NCI-H2029 (cell line): Measurements from ENCODE around the gene PARN.

Experiments
- DNase-seq: peaks from one replicate; lab custom pipeline; 2025; lab: John Stamatoyannopoulos, UW

The PARN gene

DNA sequence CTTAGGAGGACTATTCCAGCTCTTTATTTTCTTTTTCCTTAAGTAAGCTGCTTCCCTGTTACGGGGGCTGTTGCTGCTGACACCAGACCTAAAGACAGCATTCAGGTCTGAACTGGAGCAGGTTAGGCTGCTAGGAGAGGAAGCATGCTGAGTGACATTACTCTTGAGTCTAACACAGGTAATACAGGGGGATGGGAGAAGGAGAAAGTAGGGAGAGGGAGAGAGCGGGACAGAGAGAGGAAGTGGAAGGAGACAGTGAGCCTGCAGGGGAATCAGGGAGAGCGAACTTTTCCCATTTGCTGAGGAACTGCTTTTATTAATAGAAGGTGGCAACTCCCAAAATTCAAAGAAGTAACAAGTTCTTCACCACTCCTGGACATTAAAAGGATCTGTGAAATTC lies 130.9 kb downstream of the PARN start:
- DNase-seq = no peak

DNA sequence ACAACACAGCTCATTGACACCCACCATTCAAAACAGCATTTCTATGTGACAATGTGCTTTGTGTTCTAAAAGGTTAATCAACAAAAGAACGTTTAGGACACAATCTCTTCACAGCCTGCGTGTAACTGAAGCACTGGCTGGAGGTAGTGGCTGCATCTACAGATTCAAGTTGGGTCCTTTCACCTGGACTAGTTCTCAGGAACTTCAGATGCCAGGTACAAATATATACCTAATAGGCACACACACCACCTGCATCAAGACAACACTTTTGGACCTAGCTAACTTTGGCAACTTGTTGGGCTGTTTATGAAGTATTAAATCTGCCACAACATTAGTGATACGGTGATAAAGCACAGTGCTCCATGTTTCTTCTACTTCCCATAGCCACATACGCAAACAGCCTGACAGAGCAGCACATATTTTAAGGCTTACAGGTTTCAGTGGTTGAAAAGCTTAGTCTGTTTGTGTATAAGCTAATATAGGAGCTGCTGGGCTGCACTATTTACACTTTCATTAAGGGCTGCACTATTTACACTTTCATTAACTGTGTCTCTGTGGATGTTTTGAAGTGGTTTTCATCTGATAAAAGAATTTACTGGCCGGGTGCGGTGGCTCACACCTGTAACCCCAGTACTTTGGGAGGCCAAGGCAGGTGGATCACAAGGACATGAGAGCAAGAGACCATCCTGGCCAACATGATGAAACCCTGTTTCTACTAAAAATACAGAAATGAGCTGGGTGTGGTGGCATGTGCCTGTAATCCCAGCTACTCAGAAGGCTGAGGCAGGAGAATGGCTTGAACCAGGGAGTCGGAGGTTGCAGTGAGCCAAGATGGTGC lies 132.6 kb downstream of the PARN start:
- peak; percentile 17 for DNase-seq

DNA sequence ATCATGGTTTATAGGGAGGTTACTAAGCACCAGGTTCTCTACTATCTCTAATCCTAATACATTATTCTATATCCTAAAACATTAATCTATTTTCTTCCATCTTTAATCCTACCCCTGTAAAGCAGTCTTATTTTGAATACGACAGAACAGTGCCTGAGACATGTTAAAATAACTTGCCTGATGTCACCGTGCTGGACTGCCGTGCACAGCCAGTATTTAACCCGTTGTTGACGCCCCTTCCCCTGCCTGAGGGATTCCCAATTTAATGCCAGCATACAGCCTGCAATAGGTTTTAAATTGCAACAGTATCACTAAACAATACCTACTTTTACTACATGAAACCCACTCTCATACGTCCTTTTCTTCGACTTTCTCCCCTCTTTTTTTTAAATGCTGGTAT lies 133.3 kb downstream of the PARN start:
- DNase-seq = no peak

DNA sequence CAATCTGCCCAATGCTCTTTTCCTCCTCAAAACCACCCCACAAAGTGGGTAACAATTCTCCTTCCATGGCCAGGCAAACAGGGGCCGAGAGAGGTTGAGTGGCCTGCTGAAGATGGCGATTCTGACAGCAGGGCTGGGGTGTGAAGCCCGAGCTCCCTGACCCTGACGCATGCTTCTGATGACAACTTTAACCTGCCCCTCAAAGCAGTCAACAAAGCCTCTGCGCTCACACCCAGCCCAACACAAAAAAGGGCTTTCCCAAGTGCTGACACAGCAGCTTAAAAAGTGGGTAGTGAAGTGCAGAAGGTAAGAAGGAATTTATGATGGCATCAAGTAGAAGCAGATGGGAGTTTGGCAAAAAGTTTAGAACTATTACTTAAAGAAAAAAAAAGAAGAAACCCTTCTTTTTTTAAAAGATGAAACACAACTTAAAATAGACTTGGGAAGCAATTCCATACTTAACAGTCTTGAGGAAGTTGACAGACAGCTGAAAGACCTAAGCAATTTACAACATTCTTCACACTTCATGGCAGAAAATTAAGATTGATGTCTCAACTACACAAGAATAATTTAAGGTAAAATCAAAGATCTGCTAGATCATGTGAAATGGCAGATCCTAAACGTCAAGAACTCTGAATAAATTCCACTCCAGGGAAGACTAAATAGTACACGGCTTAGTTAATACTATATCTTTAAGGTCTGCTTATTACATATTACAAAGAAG lies 133.9 kb downstream of the PARN start:
- DNase-seq = no peak

DNA sequence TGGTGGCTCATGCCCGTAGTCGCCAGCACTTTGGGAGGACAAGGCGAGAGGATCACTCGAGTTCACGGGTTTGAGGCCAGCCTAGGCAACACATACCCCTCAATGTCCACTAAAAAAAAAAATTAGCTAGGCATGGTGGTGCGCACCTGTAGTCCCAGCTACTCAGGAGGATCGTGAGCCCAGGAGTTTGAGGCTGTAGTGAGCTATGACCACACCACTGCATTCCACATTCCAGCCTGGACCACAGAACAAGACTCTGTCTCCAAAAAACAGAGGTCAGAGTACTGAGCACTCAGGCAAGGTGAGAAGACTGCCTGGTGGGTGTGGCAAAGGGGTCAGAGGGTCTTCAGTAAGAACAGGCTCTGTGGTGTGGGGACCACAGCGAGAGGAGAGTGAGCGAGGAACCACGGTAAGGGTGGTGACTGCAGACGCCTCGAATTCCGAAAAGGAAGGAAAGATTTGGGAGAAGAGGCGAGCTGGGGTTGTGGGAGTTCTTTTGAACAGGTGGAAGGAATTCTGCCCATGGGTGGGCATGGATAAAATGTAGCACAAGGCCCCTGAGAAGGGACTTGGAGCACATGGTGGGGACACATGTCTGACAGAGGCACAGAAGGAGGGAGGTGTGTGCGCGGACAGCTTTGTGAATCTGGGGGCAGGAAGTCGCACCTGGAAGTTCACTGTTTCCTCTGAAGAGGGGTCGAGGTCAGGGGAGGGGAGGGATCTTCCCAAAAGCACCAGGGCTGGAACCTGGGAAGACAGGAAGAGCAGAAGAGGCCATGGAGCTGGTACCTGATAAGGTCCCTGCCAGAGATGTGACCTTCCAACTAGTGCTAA lies 134.6 kb downstream of the PARN start:
- DNase-seq = no peak

DNA sequence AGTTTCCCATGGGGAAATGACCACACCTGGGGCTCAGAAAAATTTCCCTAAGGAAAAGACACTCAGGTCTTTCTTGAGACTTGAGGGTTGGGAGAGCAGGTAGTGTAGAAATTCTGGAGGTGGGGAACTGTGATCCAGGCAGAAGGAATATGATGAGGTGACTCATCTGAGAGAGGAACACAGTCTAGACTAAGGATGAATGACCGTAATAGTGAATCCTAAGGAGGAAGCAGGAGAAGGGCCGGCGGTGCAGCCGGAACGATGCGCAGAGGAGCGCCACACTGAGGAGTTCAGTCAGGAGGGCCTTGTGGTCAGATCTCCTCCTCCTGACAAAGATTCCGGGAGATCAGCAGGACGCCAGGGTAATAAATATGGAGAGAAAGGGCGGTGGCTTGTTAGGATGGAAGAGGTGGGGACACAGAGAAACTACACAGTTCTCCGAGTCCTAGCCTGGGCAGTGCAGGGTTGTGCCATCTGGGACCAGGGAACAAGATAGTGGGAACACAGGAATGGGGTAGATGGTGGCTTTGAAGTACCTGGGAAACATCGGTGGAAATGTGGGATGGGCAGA lies 135.6 kb downstream of the PARN start:
- DNase-seq = no peak

DNA sequence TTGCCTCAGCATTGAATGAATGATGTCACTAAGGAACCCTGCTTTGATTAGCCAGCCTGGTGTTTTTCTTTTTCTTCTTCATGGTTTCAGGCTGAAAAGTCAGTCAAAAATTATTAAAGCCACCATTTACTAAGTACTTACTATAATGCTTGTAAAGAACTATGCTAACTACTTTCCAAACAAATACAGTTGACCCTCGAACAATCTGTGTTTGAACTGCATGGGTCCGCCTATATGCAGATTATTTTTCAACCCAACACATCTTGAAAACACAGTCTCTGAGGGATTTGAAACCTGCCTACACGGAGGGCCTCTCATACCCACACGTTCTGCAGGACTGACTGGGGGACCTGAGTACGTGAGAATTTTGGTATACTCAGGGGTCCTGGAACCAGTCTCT lies 136.3 kb downstream of the PARN start:
- no peak for DNase-seq

DNA sequence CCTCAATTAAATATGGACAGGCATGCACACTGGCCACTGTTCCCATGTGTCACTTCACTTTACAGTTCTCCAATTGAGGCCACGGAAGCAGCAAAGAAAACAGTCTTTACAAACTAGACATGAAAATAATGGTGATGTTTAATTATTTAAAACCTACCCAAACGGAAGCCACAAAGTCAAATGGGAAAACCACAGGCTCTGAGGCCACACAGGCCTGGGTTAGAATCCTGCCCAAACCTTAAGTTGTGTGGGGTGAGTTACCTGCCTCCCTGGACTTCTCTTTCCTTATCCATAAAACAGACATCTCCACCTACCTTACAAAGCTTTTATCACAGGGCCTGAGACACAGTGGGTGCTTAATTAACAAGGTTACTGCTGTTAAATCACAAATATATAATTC lies 137.4 kb downstream of the PARN start:
- no peak for DNase-seq

DNA sequence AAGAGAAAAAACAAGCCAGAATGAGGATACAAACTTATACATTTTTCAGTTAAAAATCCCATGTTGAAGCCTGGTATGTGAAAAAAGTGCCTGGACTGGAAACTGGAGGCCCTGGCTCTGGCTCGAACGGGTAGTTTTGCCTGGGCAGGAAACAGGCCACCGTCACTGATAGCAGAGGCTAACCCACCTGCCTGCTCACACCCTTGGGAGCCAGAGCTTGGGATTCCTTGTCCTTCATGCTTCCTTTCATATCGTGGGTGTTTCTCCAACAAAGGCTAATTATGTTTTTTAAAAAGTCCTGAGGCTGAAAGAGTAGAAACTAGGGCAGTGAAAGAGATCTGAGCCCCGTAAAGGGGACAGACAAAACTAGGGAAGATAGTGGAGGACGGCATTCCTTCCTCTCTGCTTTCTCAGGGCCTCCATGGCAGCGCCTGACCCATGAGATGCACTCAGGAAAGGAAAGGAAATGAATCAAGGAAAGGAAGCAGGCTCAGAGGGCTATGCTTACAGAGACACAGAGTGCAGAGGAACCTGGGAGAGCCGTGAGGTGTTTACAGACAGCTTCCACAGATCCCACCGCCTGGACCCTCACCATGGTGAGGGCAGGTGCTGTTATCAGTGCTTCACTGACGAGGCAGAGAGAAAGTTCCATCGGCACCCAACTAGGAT lies 138.1 kb downstream of the PARN start:
- no peak for DNase-seq

DNA sequence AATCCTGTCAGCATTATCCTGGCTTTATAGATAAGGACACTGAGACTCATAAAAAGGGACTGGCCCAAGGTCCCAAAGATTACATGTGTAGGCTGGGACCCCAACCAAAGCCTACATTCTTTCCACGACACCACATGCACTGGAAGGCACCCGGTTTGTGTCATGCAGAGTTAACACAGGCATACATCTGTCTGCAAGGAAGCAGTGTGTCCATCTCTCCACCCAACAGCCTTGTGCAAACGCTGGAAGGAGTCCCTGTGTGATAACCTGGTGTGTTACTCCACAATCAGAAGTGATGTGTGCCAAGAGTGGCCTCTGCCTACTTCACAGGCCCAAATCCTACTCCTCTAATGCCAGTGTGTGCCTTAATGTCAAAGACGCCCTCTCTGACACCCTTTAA lies 139.8 kb downstream of the PARN start:
- DNase-seq = no peak

DNA sequence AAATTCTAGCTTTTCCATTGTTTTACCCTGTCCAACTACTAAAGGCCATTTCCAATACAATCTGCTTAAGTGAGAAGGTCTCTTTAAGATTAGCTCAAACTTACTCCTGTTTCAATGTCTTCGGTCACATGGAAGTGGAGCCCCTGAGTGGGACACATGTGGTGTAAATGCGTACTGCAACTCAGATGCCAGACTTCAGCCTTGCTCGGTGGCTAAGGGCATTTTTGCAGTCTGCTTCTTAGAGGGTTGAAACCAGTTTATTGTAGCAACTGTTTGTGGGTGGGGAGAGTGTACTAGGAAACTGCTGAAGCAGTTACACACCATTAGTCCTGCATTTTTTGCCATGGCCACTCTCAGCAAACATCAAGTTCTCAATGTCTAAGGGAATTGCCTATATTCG lies 140.6 kb downstream of the PARN start:
- no peak for DNase-seq

DNA sequence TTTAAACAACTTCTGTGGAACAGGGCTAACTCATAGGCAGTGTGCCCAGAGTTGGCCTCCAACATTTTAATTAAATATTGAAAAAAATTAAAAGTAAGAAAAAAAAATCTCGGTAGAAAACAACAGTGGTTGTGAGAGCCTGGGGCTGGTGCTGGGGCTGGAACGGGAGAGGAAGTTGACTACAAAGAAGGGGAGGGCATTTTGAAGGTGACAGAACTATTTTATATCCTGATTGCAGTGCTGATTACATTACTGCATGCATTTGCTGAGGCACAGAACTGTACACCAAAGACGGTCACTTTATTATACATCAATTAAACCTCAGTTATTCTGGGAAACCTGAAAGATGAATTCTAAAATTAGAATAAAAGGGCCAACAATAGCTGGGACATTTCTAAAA lies 142.5 kb downstream of the PARN start:
- DNase-seq = no peak

DNA sequence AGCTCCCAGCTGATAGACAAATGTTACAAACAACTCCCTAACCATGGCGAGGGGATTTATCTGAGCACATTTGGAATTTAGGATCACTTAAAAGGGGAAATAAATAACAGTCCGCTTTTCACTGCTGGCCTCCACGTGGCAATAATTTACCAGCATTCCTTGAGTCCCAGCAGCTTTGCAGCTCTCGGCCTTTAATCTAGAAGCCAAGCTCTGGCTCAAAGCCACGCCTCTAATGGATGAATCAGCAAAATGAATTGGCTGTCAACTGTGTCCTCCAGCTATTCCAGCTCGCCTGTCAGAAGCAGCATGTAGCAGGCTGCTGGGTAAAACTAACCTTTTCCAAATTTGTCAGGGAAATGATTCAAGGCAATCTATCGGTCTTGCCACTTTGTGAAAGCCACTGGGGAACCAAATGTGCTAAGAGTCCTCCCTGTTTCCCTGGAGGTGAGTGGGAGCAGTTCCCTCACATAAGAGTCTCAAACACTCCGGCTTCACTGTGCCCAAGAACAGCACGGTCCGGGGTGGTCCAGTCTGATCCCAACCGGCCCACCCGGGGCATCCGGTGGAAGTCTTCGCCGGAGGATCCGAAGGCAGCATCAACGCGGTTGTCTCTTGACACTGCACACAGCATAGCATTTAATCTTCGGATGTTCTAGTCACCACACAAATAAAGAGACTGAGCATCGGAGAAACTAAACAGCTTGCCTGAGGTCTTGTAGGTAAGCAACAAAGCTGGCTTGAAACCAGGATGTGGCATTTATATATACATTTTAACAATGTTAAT lies 143.3 kb downstream of the PARN start:
- DNase-seq = peak; percentile 66

DNA sequence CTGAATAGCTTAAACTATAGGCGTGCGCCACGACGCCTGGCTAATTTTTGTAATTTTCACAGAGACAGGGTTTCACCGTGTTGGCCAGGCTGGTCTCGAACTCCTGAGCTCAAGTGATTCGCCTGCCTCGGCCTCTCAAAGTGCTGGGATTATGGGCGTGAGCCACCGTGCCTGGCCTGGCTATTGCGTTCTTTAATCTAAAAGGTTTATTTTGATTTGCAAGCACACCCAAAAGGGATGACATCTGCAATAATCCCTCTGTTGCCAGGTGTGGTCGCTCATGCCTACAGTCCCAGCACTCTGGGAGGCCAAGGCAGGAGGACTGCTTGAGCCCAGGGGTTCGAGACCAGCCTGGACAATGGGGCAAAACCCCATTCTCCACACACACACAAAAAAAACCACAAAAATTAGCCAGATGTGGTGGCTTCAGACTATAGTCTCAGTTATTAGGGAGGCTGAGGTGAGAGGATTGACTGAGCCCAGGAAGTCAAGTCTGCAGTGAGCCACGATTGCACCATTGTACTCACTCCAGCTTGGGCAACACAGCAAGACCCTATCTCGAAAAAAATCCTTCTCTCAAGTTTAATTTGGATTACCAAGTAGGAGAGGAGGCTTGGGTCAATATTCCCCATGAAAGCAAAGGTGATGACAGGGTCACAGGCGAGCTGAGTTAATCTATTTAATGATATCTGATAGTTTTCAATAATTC lies 144.1 kb downstream of the PARN start:
- DNase-seq = no peak

DNA sequence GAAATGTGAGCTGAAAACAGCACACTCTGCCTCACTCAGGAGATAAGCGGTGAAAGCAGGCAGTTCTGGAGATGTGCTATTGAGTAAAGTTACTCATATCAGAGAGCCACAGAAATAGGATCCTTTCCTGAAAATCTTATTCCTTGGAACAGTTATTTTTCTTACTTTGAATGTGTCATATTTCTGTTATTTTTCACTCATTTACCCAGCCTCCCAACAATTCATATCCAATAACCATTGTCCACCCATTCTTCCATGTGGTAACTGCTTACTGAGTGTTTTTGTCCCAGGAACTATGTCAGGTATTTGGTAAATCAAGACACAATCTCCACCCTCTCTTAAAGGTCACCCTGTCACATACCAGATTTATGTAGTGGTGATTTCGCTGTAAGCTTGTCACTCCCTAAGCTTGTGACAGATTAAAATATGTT lies 144.9 kb downstream of the PARN start:
- no peak for DNase-seq

DNA sequence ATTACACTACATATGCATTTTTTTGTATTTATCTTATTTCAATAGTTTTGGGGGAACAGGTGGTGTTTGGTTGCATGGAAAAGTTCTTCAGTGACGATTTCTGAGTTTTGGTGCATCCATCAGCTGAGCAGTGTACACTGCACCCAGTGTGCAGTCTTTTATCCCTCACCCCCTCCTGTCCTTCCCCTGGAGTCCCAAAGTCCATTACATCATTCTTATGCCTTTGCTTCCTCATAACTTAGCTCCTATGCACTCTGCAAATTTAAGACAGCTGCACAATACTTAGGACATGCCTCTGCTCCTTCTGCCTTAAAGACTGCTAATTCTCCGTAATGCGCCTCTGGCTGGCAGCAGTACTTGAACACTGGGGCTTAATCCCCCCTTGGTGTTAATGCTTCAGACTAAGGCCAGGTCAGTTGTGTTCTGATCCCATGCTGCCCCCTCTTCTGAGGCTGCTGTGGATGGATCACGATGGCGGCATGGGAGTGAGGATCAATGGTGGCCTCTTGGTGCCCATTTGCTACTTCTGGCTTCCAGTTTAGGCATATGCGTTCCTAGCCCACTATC lies 146.2 kb downstream of the PARN start:
- DNase-seq = no peak

DNA sequence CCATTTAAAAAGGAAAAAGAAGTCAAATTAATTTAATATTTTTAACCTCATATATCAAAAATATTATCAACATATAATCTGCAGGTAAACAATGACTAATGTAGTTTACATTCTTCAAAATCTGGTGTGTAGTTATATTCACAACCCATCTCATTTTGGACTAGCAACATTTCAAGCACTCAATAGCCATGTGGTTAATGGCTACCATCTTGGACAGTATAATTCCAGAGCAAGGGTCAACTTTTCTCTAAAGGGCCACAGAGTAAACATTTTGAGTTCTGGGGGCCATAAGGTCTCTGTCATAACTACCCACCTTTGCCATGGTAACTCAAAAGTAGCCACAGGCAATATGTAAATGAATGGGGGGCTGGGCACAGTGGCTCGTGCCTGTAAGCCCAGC lies 153.9 kb downstream of the PARN start:
- DNase-seq = no peak

DNA sequence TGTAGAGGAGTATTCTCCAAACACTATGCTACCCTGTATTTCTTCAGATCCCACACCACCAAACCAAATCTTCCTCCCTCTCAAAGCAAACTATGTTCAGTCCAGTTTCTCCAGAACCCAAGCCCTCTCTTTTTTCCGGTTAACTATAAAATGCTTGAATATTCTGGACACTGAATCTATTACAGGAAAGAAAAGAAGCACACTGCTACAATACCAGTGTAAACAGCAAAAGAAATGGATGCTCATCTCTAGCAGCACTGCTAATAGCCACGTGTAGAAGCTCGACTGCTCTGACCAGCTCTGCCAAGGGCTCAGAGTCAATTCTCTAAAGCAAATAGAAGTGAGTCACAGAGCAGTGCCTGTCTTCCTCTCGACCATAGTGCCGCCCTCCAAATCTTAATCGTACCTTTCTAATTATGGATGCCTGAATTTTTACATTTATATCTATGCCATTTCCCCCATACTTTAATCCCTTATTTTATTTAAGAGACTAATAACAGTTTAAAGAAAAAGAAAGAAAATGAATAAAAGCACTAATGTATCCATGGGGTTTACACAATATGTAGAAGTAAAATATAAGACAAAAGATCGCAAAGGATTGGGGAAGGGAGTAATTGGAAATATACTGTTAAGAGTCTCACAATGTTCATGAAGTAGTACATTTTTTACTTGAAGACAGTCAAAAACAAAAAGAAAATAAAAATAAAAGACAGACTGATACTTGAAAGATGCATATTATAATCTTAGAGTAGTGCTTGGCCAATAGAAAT lies 154.5 kb downstream of the PARN start:
- peak; percentile 68 for DNase-seq

DNA sequence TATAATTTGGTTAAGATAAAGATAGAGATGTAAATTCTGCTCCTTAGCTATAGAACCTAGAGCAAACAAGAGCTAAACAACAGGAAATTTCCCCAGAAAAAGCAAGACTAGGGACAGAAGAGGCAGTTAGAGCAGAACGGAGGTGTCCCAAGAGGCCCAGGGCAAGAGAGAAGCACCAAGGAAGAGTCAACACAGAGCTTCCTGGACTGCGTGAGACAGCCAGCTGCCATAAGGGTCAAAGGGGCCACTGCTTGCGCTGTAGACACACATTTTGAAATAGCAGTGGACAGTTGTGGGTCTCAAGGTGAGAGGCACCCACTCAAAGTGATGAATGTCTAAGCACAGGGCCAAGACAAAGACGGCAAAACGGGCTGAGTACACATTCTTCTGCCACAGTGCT lies 156.6 kb downstream of the PARN start:
- DNase-seq = no peak
